Measurements from ENCODE around the gene WDR27. TPM values are rescaled to one million over a fixed set of nuclear protein-coding genes. Genes with fewer than 3 reads are reported as not detected.

Gene WDR27
- polyA plus RNA-seq, 1 experiment: 28.7 TPM

DNA sequence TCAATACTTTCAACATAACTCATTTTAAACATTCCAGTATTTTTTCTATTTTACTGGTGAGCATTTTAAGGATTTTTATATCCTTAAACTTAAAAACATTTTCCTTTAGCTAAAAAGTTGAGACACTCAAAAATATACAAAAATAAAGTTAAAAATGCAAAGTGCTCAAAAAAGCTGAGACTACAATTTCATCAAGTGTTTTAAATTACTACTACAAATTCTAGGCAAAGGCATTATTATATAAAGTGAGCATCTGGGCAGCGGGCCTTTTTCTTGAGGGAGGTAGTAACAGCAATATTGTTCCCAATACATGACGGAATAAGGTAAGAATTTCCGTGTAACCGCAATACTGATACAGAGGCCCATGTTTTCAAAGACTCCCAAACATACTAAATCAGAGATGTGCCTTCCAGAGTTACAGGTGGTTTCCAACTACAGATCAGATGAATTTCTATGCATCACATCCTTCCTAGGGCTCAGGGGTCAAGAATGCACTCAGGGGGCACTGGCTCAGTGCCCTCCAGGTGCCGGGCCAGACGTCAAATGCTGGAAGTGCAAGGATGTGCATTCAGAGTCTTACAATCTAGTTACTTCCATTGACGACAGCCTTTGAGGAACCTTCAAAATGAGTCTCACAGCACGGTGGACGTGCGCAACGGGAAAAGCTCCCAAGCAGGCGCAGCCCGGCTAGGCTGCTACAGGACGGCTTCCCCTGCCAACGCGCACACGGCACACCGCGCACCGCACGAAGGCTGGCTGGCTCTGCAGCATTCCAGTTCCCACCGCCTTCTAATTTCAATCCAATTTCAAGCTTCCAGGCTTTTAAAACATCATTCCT lies 20.8 kb upstream of the WDR27 start:
- POLR2A ChIA-PET: no interaction called here
- CTCF ChIA-PET: no interaction called here
- TF ChIP-seq, protein P1, sequence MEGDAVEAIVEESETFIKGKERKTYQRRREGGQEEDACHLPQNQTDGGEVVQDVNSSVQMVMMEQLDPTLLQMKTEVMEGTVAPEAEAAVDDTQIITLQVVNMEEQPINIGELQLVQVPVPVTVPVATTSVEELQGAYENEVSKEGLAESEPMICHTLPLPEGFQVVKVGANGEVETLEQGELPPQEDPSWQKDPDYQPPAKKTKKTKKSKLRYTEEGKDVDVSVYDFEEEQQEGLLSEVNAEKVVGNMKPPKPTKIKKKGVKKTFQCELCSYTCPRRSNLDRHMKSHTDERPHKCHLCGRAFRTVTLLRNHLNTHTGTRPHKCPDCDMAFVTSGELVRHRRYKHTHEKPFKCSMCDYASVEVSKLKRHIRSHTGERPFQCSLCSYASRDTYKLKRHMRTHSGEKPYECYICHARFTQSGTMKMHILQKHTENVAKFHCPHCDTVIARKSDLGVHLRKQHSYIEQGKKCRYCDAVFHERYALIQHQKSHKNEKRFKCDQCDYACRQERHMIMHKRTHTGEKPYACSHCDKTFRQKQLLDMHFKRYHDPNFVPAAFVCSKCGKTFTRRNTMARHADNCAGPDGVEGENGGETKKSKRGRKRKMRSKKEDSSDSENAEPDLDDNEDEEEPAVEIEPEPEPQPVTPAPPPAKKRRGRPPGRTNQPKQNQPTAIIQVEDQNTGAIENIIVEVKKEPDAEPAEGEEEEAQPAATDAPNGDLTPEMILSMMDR (IDR thresholded peaks at IDR 0.05; ENCODE audit: insufficient read depth, low read depth, low read length): no peak
- Histone ChIP-seq H3K4me3 (ENCODE audit: low read depth, low read length) (peak overlapping the region; percentile 75), H3K27me3 (ENCODE audit: control insufficient read depth, insufficient read depth, low read length) (no peaks in the 10 kb centered on the region), H3K36me3 (ENCODE audit: control insufficient read depth, insufficient read depth, low read length) (no peaks in the 10 kb centered on the region)
- DNase-seq (ENCODE audit: low read depth): no peak

DNA sequence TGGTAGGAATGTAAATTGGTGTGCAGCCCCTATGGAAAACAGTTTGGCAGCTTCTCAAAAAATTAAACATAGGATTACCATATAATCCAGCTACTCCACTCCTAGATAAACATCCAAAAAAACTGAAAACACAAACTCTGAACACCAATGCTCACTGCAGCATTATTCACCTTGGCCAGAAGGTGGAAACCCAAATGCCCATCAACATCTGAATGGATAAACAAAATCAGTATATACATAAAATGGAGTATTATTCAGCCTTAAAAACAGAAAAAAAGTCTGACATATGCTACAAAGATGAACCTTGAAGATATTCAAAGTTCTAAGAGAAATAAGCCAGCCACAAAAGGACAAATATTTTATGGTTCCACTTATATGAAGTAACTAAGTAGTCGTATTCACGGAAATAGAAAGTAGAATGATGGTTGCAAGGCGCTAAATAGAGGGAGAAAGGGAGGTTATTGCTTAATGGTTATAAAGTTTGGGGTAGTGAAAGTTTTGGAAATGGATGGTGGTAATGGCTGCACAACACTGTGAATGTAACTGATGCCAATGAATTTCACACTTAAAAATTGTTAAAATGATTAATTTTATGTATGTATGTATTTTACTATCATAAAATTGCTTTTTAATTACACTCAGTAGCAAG lies 18.5 kb upstream of the WDR27 start:
- no peak for DNase-seq (ENCODE audit: low read depth)
- no peaks in the 10 kb centered on the region for H3K27me3 ChIP-seq (ENCODE audit: control insufficient read depth, insufficient read depth, low read length)
- CTCF ChIA-PET: no interaction called here
- H3K4me3 ChIP-seq (ENCODE audit: low read depth, low read length): no peak overlapping the region
- TF ChIP-seq, protein P1 (IDR thresholded peaks at IDR 0.05; ENCODE audit: insufficient read depth, low read depth, low read length): no peak
- POLR2A ChIA-PET: no interaction called here
- no peaks in the 10 kb centered on the region; the same call in 1 of the 2 replicates for H3K36me3 ChIP-seq (ENCODE audit: control insufficient read depth, insufficient read depth, low read length)

DNA sequence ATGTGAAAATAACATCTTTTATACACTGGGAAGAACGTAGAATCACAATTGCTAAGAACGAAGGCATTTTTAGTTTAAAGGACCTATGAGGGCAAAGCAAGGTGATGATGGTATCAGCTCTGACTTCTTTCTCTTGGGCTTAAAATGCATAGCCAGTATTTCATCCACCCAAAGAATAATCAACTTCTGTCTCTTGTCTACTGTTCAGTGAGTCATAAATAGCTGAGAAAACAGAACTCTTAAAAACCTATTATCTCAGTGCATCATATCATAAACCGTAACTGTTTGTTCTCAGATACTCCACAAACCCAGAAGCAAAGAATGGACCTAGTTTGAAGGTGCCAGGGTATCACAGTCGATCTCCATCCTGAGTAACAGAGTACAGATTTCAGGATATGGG lies 17.3 kb upstream of the WDR27 start:
- ChIA-PET POLR2A (no interaction called here), CTCF (interaction anchor here (1.3 kb wide), 1 partner anchor 10 kb away, joined by 3 read pairs; no protein-coding TSS in a partner anchor)
- Histone ChIP-seq H3K36me3 (ENCODE audit: control insufficient read depth, insufficient read depth, low read length) (peaks cover 3% of the 10 kb centered on the region; the same call in 1 of the 2 replicates), H3K4me3 (ENCODE audit: low read depth, low read length) (no peak overlapping the region), H3K27me3 (ENCODE audit: control insufficient read depth, insufficient read depth, low read length) (no peaks in the 10 kb centered on the region)
- TF ChIP-seq, protein P1 (IDR thresholded peaks at IDR 0.05; ENCODE audit: insufficient read depth, low read depth, low read length): no peak
- no peak for DNase-seq (ENCODE audit: low read depth)

DNA sequence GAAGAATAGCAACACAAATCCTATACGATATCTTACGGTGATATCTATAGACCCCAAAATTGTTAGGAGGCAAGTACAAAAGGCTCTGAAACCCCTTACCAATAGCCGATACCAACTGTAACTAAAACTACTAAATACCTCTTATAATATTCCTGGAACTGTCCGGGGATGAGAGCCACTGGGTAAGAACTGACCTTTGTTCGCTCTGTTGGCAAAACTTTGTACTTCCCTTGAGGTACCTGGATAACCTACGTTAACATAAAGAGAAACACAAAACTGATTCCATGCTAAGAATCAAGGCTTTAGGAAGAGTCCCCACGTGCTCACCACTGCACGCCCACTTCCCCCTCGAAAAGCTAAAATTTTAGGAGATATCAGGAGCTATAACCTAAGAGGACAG lies 12.8 kb upstream of the WDR27 start:
- Histone ChIP-seq H3K27me3 (ENCODE audit: control insufficient read depth, insufficient read depth, low read length) (no peaks in the 10 kb centered on the region), H3K36me3 (ENCODE audit: control insufficient read depth, insufficient read depth, low read length) (peaks cover 8% of the 10 kb centered on the region; the same call in 1 of the 2 replicates), H3K4me3 (ENCODE audit: low read depth, low read length) (no peak overlapping the region)
- no peak for DNase-seq (ENCODE audit: low read depth)
- POLR2A ChIA-PET: no interaction called here
- TF ChIP-seq, protein P1 (IDR thresholded peaks at IDR 0.05; ENCODE audit: insufficient read depth, low read depth, low read length): no peak
- CTCF ChIA-PET: interaction anchor here (0.6 kb wide), 1 partner anchor 11 kb away, joined by 3 read pairs; no protein-coding TSS in a partner anchor

DNA sequence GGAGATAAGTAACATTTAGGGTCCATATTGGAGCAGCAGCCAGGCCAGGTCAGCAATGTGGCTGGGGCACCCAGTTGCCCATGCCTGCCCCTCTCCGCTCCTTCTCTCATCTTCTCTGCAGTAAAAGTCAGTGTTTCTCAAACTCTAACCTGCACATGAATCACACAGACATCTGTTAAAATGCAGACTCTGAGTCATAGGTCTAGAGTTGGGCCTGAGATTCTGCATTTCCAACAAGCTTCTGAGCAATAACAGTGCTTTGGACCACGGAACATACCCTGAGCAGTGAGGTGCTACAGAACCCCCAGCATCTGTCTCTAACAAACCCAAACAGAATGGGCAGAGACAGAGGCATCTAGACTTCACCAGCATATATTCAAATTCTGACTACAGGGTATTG lies 12.3 kb upstream of the WDR27 start:
- DNase-seq (ENCODE audit: low read depth): no peak
- CTCF ChIA-PET: no interaction called here
- Histone ChIP-seq H3K4me3 (ENCODE audit: low read depth, low read length) (no peak overlapping the region), H3K36me3 (ENCODE audit: control insufficient read depth, insufficient read depth, low read length) (peaks cover 8% of the 10 kb centered on the region; the same call in 1 of the 2 replicates), H3K27me3 (ENCODE audit: control insufficient read depth, insufficient read depth, low read length) (no peaks in the 10 kb centered on the region)
- POLR2A ChIA-PET: no interaction called here
- TF ChIP-seq, protein P1 (IDR thresholded peaks at IDR 0.05; ENCODE audit: insufficient read depth, low read depth, low read length): no peak
